Retinal pigment epithelial cell (primary cell): ENCODE data around the gene COX10.
"Not testable (repeated sequence)": the region's sequence is repeated elsewhere in the genome, so short reads cannot be mapped to it uniquely, and the experiment has no call there.

Experiments
- DNase-seq: peaks from one replicate; pipeline ENCODE4 v3.0.0-alpha.2; 2010; ENCODE audit warnings: low read depth
- H3K4me3 ChIP-seq: 2 replicates; pipeline ENCODE4 v1.5.1; 2011; ENCODE audit warnings: mild to moderate bottlenecking, low read length, control low read depth, moderate library complexity
- TF ChIP-seq, protein P1 (sequence below): conservative IDR thresholded peaks from 2 replicates; pipeline ENCODE4 v1.5.1; 2011; ENCODE audit warnings: low read depth, low read length, control low read depth, inconsistent platforms

COX10 gene

DNA sequence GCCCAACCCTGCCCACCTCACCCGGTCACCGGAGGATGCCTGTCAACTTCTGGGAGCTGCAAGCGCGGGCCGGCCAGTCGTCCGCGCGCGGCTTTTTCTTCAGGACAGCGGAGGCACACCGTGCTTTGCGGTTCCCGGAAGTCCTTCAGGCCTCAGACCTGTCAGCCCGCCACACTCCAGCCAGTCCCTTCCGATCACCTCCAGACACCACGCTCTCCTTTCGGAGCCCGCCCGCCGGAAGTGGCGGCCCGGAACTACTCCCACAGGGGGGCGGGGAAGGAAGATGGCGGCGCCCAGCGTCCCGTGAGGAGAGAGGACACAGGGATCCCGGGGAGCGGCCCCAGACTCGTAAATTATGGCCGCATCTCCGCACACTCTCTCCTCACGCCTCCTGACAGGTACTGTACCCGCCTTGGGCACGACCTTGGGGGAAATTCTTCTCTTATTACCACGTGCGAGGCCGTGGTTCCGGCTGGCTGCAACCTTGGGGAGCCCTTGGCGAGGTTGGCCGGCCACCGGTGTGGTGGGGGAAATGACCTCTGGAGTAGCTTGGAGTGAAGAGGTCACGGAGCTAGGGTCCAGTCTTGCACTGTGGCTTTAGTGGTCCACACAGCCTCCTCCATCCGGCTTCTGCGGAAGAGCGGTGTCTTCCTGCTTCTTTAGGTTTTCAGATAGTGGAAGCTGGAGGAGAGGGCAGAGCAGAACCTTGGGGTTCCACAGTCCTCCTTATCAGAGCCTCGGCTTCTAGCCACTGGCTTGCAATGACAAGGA, at the start of gene COX10:
Gene COX10 (plus strand): TSS at position 254 of the 771 bp plus-strand sequence. CDS start 102 bp downstream, at position 356.
- TF ChIP-seq, protein P1, sequence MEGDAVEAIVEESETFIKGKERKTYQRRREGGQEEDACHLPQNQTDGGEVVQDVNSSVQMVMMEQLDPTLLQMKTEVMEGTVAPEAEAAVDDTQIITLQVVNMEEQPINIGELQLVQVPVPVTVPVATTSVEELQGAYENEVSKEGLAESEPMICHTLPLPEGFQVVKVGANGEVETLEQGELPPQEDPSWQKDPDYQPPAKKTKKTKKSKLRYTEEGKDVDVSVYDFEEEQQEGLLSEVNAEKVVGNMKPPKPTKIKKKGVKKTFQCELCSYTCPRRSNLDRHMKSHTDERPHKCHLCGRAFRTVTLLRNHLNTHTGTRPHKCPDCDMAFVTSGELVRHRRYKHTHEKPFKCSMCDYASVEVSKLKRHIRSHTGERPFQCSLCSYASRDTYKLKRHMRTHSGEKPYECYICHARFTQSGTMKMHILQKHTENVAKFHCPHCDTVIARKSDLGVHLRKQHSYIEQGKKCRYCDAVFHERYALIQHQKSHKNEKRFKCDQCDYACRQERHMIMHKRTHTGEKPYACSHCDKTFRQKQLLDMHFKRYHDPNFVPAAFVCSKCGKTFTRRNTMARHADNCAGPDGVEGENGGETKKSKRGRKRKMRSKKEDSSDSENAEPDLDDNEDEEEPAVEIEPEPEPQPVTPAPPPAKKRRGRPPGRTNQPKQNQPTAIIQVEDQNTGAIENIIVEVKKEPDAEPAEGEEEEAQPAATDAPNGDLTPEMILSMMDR, result no peak
- peak; percentile 51 for DNase-seq
- peak within 1 kb of the TSS; percentile 95 for H3K4me3 ChIP-seq

DNA sequence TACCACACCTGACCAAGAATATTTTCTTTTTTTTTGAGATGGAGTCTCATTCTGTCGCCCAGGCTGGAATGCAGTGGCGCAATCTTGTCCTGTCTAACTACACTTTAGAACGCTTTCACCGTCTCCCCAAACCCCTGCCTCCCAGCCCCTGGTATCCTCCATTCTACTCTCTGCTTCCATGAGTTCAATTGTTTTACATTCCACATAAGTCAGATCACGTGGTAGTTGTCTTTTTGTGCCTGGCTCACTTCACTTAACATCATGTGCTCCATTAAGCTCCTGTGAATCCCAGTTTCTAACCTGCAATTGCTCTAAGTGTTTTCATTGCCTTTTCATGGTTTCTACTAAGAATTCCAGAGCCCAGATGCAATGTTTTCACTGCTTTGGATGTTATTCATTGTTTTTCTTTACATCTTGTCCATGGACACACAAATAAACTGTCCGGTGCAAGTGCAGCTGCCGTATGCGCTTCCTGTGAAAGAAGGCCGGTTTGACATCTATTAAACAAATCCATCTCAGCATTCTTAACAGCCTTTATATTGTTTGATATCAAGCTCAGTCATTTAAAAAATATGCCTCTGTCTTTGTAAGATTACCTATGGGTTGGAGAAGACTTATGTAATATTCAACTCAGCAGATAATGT, 47.5 kb upstream of the COX10 start:
- not testable (repeated sequence) for H3K4me3 ChIP-seq, DNase-seq

DNA sequence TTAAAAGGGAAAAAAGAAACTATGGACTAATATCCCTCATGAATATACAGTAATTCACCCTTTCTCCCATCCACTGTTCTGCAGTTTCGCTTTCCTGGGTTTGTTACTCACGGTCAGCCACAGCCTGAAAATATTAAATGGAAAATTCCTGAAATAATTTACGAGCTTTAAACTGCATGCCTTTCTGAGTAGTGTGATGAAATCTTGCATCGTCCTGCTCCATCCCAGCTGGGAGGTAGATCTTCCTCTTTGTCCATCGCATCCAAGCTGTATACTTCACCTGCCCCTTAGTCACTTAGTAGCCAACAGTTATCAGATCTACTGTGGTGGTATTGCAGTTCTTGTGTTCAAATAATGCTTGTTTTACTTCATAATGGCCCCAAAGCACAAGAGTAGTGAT, 39.5 kb upstream of the COX10 start:
- not testable (repeated sequence) for DNase-seq, H3K4me3 ChIP-seq

DNA sequence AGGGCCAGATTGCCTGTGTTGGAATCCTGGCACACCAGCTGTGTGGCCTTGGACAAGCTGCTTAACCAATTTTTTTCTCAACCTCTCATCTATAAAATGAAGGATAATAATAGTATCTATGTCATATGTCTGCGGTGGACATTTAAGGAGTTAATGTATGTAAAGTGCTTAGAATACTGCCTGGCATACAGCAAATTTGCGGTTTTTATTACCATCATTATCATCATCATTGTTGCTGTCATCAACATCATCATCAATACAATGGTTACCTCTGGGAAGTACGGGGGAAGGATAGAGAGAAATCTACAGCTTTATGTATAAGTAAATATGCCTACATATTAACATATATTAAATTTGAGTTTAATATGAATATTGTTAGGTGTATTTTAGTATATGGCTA, 37.1 kb upstream of the COX10 start:
- no peak for DNase-seq
- TF ChIP-seq, protein P1, result no peak
- no peak overlapping the region for H3K4me3 ChIP-seq

DNA sequence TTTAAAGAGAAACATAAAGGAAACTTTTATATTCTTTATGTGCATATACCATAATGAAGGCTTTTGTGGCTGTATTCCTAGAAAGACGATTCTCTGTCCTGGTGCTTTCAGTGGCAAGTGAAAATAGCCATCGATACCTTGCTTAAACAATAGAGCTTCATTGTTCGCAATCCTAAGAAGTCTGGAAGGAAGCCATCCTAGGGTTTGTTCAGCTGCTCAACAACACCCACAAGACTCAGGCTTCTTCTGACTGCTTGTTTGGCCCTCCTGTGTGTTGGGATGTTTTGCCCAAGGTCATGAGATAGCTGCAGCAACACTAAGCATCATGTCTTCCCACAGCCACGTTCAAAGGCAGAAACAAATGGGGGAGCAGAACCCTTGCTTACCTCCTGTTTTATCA, 36.1 kb upstream of the COX10 start:
- TF ChIP-seq, protein P1, result no peak
- no peak overlapping the region for H3K4me3 ChIP-seq
- DNase-seq, result no peak

DNA sequence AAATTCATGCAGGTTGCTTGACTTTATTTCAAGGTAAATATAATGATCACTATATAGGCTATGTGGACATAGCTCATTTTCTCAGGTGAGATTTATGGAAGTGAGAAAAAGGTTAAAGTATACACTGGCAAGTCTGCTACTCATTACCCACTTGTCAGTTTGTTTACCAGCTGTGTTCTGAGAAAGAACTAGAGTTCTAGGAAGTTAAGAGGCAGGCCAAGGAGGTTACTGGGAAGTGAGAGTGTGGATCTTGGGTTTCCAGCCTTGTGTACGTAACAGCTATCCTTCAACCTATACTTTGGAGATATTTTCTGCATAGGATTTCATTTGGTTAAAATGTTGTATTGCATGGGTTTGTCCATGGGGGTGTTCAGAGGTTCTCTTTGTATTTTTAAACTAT, 31.9 kb upstream of the COX10 start:
- no peak for DNase-seq
- TF ChIP-seq, protein P1, result no peak
- H3K4me3 ChIP-seq, result no peak overlapping the region

DNA sequence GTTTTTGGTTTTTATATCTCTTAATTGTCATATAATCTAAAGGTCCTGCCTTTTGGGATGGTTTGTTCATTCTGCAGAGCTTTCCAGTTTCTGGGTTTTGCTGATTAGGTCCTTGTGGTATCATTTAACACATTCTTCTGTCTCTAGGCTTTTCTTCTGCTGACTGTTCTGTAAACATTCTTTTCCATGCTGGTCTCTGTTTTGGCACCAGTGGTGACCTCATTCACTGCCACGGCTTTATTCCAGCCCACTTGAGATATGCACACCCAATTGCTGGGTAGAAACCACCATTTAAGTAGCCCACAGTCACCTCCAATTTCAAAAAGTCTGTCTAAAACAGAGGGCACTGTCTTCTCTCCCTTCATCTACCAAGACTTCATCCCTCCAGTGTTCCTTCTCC, 31.1 kb upstream of the COX10 start:
- no peak for DNase-seq
- TF ChIP-seq, protein P1, result no peak
- no peak overlapping the region for H3K4me3 ChIP-seq

DNA sequence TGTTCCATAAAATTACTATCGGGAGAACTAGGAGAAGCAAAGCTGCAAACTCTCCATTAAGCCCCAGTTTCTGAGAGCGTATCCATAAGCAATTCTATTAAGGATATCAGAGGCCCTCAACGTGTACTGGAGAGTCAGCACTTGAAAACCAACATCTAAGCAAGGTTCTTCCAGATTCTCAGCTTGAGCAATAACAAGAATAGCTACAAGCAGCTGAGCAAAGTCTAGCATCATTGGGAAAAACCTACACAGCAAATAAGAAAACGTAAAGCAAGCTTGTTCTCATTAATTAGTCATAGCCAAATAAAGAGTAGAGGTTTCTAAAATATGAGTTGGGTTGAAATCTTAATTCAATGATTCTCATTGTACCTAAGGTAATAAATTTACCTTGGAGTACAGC, 26.9 kb upstream of the COX10 start:
- no peak overlapping the region for H3K4me3 ChIP-seq
- TF ChIP-seq, protein P1, result no peak
- no peak for DNase-seq
